HG02759 (cell line): ENCODE measurements around the gene NEDD4L.

Experiments used
- ATAC-seq: cut with Tn5 transposase; IDR thresholded peaks from one replicate; pipeline ENCODE4 v1.9.1; 2021; ENCODE audit warnings: mild to moderate bottlenecking, moderate library complexity; ENCODE audit not compliant: unreplicated experiment

NEDD4L gene

GRCh38 chr18:58336605-58337004, 292.6 kb downstream of the NEDD4L start:
- no peak for ATAC-seq

DNA sequence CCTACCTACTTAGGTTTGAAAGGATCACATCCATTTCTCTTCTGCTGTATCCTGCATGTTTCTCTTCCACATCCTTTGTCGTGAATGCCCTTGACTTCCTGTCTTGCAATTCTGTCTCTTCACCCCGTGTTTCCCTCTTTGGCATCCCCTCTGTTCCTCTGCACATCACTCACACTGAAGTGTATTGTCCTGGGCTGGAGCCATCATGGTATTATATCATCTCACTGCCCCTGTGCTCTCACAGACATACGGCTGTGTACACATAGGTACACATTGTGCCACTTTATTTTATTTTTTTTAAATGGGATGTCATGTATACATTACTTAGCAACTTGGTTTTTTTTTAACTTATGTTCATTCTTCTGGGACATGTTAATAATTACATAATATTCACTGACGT, 293.3 kb downstream of the NEDD4L start:
- no peak for ATAC-seq

DNA sequence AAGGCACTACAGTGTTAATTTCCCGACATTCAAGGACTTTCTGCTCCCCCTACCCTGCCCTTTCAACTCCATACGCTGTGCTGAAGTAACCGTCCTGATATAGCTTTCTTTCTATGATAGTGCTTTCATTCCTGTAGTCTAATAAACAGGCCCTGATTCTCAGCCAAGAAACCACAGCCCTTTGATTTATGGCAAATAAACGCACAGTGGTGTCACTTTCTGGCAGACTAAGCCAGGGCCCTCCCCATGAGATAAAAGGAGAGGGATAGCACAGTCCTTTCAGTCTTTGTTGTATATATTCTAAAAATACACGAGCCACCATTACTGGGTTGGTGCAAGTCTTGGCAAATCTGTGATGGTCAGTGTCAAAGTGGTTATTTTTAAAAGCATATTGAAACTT, 293.7 kb downstream of the NEDD4L start:
- no peak for ATAC-seq

DNA sequence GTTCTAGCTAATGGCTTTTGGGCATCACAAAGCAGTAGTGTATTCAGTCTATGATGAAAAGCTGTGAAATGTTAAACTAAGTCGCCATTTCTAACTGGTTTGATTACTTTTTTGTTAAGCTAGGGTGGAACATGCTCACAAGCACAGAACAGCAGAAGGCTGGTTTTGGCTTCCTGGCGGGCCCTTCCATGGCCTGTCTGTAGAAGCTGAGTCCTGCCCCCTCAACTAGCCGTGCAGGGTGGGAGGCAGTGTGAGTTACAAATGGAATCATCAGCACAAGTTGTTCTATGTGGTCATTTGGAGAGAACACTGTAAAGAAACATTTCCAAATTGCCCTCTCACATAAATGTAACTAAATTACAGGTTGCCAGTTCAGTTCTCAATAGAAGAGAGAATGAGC, 294.1 kb downstream of the NEDD4L start:
- no peak for ATAC-seq

DNA sequence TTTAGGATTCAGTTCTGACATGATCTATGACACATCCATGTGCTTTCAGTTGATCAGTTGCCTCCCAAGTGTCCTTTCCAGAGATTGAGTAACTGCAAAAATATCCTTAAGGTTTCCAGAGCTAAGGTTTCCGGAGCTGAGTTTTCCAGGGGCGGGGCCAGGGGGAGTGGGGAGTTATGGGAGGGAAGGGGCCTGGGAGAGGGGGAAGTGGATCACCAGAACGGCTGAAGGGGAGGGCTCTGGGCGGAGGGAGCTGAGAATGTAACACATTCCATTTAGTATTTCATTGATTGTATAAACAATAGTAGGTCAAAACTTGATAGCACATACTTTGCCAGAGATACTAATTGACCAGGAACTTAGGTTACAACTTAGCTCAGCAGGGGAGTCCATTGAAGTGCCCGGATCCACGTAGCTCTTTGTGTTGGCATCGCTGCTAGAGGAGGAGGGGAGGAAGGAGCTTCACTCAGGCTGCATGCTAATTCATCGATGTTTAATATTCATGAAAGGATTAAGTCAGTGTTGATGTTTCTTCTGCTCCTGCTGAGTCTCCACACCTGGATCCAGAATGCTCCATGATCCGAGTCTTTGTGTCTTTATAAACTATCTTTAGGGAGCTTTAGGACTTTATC, 295.1 kb downstream of the NEDD4L start:
- no peak for ATAC-seq

DNA sequence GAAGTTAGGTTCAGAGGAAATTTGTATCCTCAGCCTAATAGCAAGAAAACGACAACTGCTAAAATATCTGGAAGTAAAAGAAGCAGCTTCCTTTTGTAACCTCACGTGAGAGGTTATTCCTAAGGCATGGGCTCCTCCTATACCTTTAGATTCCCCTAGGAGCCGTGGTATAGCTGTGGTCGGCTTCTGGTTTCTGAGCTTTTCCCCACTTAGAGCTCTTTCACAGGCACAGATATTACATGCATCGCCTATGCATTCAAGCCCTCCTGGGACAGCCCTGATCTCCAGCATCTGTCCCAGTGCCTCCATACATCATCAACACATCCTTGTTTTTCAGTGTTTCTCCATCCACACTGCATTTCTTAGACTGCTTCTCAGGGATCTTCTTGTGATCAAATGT, 295.9 kb downstream of the NEDD4L start:
- ATAC-seq, result no peak

GRCh38 chr18:58341916-58342315, 297.9 kb downstream of the NEDD4L start:
- ATAC-seq, result no peak

DNA sequence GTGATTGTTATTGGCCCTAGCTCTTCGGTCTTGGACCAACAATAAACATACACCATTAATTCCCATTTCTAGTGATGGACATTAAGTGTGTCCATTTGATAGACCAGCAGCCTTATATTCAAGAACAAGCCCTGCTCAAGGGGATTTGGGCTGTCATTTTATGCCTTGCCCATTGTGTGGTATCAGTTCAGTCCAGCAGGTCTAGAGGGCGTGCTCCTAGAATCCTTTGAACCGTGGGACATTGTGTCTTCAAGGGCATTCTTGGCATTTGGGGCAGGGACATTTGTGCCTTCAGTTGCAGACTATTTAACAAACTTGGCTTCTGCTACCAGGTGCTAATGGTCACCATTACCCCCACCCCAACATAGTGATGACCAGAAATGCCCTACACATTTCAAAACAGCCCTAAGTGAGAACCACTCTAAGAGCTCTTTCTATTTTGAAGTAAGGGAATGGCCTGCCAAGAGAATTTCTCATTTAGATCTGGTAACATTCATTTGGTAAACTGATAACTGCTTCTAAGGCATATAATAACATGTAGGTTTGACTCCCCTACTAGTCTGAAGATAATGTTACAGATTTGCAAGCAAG, 300.1 kb downstream of the NEDD4L start:
- ATAC-seq, result no peak

GRCh38 chr18:58344861-58345463, 300.9 kb downstream of the NEDD4L start:
- ATAC-seq, result no peak

- no peak for ATAC-seq
Measured at GRCh38 chr18:58345875-58346274, 301.8 kb downstream of the NEDD4L start.

DNA sequence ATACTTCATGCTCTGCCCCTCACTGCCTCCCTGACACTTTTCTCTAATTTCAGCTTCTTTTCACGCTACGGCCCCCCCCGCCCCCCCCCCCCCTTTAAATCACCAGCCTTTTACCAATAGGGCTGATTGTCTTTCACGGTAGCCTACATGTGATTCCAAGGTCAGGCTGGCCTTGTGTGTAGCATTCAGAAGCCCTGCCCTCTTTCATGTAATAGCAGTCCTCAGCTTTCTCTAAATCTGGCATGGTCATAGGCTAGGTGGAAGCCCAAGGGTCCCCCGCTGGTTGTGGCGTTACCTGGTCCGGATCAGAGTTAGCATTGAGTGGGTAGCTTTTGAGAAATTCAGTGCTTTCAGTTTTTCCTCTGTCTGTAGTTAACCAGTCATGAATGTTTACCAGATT, 303.1 kb downstream of the NEDD4L start:
- no peak for ATAC-seq

DNA sequence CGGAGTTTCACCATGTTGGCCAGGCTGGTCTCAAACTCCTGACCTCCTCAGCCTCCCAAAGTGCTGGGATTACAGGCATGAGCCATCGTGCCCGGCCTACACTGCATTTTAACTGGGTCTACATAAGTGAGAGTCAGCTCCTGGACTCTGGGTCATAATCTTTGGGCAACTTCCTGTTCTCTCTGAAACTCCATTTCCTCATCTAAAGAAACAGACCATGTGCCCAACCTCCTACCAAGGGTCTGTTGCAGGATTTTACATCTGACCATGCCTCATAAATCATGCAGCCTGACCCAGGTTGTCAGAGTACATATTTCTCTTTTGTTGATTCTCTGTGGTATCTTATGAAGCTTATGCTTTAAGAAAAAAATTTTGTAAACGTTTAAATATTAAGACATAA, 304.5 kb downstream of the NEDD4L start:
- ATAC-seq, result no peak

DNA sequence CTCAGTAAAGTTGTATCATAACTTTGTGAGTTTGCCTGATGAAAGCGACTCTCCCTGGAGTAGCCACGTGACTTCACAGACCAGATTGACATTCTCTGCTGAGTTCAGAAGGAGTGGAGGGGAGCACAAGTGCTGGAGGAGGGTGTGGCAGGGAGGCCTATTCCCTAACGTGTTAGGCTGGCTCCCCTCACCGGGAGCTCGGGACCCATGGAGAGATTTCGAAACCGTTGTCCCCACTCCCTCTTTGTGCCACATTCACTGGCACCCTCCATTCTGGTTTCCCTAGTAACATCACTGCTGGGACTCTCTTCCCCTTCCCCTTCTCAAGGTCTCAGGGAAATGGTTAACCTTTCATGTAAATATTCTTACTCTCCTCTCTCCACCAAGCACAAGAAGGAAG, 304.9 kb downstream of the NEDD4L start:
- no peak for ATAC-seq

DNA sequence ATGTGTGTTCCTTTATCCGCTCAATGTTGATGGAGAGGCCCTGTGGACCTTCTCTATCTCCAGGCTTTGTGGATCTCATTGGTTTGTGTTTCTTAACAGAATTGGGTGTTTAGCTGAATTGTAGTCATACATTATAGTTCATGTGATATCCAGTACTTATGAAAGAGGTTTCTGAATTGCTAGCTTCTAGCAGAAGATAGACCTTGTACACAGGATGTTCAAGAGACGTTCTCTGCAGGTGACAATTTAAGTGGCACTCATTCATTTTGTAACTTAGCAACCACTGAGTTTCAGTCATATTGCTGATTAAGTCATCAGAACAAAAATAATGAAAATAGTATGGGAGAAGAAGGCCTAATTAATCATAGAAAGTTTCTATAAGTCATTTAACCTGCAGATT, 305.6 kb downstream of the NEDD4L start:
- no peak for ATAC-seq

DNA sequence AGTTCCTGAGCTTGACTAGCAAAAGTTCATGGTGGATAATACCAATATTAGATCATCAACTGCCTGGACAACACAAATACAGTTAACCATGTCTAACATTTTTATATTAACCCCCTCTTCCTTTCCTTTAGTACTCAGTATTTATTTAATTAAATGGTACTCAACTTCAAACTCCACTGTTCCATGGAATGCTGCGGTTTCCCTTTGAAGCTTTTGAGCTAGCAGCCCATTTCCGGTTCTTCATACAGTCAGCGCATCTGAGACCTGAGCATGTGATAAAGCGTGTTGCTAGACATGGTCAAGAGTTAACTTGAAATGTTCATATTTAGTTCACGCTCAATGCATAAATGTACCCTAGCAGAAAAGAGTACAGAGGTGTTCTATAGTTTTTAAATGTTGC, 306.5 kb downstream of the NEDD4L start:
- ATAC-seq, result no peak

DNA sequence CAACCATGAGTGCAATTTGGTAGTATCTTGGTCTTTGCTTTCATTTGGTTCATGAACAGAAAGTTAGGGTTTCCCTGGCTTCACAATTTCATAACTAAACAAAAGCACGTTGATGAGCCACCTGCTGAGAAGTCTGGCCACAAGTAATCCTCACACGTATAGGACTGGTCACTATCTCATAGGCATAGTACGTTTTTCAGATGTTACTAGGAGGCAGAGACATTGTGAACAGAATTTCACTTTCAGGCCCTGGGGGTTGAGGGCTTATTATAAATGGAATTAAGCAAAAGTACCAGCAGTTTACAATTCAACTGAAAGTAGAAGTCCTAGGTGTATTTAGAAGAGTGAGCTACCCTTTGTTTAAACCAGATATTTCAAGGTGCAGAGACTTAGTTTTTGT, 307.8 kb downstream of the NEDD4L start:
- ATAC-seq, result no peak

- no peak for ATAC-seq
Measured at GRCh38 chr18:58353581-58353980, 309.6 kb downstream of the NEDD4L start.

DNA sequence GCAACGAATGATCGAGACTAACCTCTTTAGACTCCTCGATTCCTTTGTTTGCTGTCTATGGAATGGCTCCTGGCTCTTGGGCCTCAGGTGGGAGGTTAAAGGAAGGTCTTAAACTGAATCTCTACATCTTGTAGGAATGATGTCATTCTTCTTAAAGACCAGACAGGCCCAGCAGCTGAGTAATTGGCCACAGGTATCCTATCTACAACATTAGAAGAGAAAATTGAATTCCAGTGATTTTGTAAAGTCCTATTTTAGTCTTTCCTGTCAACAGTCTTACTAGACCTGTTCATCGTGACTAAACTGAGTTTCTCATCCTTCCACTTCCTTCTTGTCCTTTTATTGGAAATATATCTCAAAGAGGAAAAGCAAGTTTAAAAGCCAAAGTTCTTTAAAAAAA, 310.0 kb downstream of the NEDD4L start:
- ATAC-seq, result no peak

GRCh38 chr18:58354791-58355190, 310.8 kb downstream of the NEDD4L start:
- no peak for ATAC-seq

GRCh38 chr18:58355243-58355642, 311.2 kb downstream of the NEDD4L start:
- no peak for ATAC-seq

GRCh38 chr18:58359218-58359617, 315.2 kb downstream of the NEDD4L start:
- no peak for ATAC-seq

DNA sequence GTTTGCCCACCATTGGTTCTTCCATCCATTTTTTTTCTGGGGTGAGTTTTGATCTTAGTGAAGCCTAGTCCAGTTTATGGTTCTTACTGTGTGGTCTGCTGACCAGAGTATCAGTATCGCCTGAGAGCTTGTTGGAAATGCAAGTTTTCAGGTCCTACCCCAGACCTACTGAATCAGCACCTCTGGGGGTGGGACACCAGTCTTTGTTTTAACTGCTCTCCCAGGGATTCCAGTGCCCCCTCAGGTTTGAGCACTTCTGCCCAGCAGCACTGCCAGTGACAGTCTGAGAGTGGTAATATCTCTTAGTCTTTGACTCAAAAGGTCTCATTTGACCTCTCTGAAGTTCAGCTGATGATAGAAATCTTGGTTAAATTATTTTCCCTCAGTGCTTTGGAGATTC, 315.6 kb downstream of the NEDD4L start:
- no peak for ATAC-seq

DNA sequence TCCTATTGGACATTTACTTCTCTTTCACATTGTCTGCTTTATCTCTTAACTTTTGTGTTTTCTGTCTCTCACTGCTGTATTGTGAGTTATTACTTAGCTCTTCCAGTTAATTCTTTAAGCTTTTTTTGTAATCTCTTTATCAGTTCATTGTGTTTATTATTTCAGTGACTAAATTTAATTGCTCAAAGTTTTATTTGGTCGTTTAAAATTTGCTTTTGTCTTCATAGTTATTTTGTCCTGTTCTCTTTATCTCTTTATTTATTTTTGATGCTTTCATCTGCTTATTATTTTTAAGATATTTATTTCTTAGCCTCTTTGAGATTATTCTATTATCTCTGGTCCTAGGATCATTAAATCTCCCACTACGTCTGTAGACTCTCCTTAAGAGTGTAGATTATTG, 316.3 kb downstream of the NEDD4L start:
- ATAC-seq, result no peak
